ENCODE measurements around the gene ADGRF4. TPM values are rescaled to one million over a fixed set of nuclear protein-coding genes. Genes with fewer than 3 reads are reported as not detected.

ADGRF4 gene
- total RNA-seq, 2 experiments from 2014 or later = not detected

DNA sequence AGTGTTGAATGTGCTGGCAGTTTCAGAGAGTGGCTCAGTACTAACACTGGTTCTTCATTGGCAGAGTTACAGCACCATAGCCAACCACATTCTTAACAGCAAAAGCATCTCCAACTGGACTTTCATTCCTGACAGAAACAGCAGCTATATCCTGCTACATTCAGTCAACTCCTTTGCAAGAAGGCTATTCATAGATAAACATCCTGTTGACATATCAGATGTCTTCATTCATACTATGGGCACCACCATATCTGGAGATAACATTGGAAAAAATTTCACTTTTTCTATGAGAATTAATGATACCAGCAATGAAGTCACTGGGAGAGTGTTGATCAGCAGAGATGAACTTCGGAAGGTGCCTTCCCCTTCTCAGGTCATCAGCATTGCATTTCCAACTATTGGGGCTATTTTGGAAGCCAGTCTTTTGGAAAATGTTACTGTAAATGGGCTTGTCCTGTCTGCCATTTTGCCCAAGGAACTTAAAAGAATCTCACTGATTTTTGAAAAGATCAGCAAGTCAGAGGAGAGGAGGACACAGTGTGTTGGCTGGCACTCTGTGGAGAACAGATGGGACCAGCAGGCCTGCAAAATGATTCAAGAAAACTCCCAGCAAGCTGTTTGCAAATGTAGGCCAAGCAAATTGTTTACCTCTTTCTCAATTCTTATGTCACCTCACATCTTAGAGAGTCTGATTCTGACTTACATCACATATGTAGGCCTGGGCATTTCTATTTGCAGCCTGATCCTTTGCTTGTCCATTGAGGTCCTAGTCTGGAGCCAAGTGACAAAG lies 17.0 kb upstream of the ADGRF4 start:
- Mint-ChIP-seq H3K9me3 (no peaks in the 10 kb centered on the region), H3K4me3 (no peak overlapping the region), H3K36me3 (ENCODE audit: low read depth) (no peaks in the 10 kb centered on the region), H3K4me1 (ENCODE audit: low read depth) (no peaks in the 10 kb centered on the region), H3K27me3 (peaks cover 5% of the 10 kb centered on the region), H3K27ac (no peak overlapping the region)
- TF ChIP-seq, protein P1, sequence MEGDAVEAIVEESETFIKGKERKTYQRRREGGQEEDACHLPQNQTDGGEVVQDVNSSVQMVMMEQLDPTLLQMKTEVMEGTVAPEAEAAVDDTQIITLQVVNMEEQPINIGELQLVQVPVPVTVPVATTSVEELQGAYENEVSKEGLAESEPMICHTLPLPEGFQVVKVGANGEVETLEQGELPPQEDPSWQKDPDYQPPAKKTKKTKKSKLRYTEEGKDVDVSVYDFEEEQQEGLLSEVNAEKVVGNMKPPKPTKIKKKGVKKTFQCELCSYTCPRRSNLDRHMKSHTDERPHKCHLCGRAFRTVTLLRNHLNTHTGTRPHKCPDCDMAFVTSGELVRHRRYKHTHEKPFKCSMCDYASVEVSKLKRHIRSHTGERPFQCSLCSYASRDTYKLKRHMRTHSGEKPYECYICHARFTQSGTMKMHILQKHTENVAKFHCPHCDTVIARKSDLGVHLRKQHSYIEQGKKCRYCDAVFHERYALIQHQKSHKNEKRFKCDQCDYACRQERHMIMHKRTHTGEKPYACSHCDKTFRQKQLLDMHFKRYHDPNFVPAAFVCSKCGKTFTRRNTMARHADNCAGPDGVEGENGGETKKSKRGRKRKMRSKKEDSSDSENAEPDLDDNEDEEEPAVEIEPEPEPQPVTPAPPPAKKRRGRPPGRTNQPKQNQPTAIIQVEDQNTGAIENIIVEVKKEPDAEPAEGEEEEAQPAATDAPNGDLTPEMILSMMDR (IDR thresholded peaks at IDR 0.05) = no peak
- POLR2A ChIA-PET = no interaction called here
- CTCF ChIA-PET = no interaction called here
- DNase-seq (no peak), ATAC-seq (no peak)
- intact Hi-C loops (cut with micrococcal nuclease) = no loop called here

DNA sequence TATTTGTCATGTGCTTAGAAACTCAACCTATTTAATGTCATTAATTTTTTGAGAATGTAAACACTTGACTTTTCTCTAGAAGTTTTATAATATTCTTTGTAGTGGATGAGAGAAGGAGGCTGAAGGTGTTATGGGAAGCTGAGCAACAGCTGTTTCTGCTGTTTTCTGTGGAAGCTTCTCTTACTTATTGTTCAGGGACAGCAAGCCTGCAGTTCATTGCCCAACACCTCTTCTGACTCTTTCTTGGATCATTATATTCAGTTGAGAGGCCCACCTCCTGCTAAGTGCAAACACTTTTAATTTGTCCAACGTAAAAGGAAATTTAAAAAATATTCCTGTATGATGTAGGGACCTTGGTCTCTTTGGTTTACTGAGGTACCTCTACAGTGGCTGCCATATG lies 12.0 kb upstream of the ADGRF4 start:
- TF ChIP-seq, protein P1 (IDR thresholded peaks at IDR 0.05) = no peak
- Mint-ChIP-seq H3K4me1 (ENCODE audit: low read depth) (no peaks in the 10 kb centered on the region), H3K27me3 (peaks cover 3% of the 10 kb centered on the region), H3K36me3 (ENCODE audit: low read depth) (no peaks in the 10 kb centered on the region), H3K4me3 (no peak overlapping the region), H3K9me3 (no peaks in the 10 kb centered on the region), H3K27ac (no peak overlapping the region)
- CTCF ChIA-PET = interaction anchor here (1.2 to 1.3 kb wide), 3 partner anchors 48 to 273 kb away, joined by 3 to 4 read pairs (median 3); no protein-coding TSS in a partner anchor
- DNase-seq (no peak), ATAC-seq (no peak)
- POLR2A ChIA-PET = no interaction called here
- intact Hi-C loops (cut with micrococcal nuclease) = no loop called here

DNA sequence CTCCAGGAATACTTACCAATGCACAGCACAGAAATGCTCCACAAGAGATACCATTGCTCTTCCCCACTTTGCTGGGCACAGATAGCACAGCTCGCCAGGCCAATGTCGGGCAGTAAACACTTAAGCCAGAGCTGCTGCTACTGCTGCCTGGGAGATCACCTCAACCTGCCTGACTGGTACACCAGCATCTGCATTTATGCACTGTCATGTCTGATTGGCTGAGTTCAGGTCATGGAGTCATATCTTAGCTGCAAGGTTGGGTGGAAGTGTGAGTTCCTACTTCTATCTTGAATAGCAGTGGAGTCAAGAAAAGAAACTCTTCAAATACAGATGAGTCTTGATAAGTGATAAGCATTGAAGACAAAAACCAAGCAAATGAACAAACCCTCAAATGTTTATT lies 10.9 kb upstream of the ADGRF4 start:
- peaks cover 3% of the 10 kb centered on the region for H3K27me3 Mint-ChIP-seq
- H3K36me3 Mint-ChIP-seq (ENCODE audit: low read depth) = no peaks in the 10 kb centered on the region
- no peak for ATAC-seq
- ChIA-PET POLR2A (no interaction called here), CTCF (interaction anchor here (1.2 kb wide), 1 partner anchor 47 kb away, joined by 3 read pairs; no protein-coding TSS in a partner anchor)
- no peaks in the 10 kb centered on the region for H3K4me1 Mint-ChIP-seq (ENCODE audit: low read depth)
- H3K27ac Mint-ChIP-seq = no peak overlapping the region
- intact Hi-C loops (cut with micrococcal nuclease) = no loop called here
- TF ChIP-seq, protein P1 (IDR thresholded peaks at IDR 0.05) = no peak
- no peak overlapping the region for H3K4me3 Mint-ChIP-seq
- no peaks in the 10 kb centered on the region for H3K9me3 Mint-ChIP-seq
- DNase-seq = no peak

- Mint-ChIP-seq H3K27ac (no peak overlapping the region), H3K9me3 (no peaks in the 10 kb centered on the region), H3K27me3 (peaks cover 3% of the 10 kb centered on the region), H3K4me3 (no peak overlapping the region), H3K36me3 (ENCODE audit: low read depth) (no peaks in the 10 kb centered on the region), H3K4me1 (ENCODE audit: low read depth) (no peaks in the 10 kb centered on the region)
- DNase-seq = no peak
- no peak for ATAC-seq
- ChIA-PET CTCF (no interaction called here), POLR2A (no interaction called here)
- intact Hi-C loops (cut with micrococcal nuclease) = no loop called here
- TF ChIP-seq, protein P1 (IDR thresholded peaks at IDR 0.05) = no peak
Measured at GRCh38 chr6:47690214-47690613, 8.2 kb upstream of the ADGRF4 start.

DNA sequence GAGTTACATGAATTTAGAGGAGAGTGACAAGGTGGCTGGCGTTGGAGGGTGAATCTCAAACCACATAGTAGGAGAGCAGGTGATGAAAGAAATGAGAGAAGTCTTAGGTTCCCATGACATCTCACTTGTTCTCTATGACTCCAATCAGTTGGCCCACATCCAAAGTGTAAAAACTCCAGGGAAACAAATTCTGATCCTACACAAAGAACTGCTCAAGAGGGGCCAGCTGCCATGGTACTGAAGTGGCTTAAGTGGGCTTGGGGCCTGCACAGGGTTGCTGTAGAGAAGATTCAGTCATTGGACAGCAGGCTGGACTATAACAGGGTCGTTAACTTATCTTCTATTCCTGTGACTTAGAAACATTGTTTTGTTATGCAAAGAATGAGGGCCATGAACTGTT lies 7.6 kb upstream of the ADGRF4 start:
- DNase-seq (no peak), ATAC-seq (no peak)
- Mint-ChIP-seq H3K4me1 (ENCODE audit: low read depth) (no peaks in the 10 kb centered on the region), H3K27ac (no peak overlapping the region), H3K4me3 (no peak overlapping the region), H3K27me3 (peaks cover 3% of the 10 kb centered on the region), H3K9me3 (no peaks in the 10 kb centered on the region), H3K36me3 (ENCODE audit: low read depth) (no peaks in the 10 kb centered on the region)
- ChIA-PET CTCF (no interaction called here), POLR2A (no interaction called here)
- TF ChIP-seq, protein P1 (IDR thresholded peaks at IDR 0.05) = no peak
- intact Hi-C loops (cut with micrococcal nuclease) = no loop called here

Data from activated CD8-positive, alpha-beta T cell treated with anti-CD3 and anti-CD28 coated beads for 36 hours (primary cell).